DLD1 (cell line): ENCODE measurements around the gene SLC9C1.

Experiments
- in situ Hi-C: cut with HindIII; loops from 2 replicates; pipeline ENCODE4 v1.10.0; 2017; ENCODE audit warnings: low sequenced_read_pairs

Gene SLC9C1

DNA sequence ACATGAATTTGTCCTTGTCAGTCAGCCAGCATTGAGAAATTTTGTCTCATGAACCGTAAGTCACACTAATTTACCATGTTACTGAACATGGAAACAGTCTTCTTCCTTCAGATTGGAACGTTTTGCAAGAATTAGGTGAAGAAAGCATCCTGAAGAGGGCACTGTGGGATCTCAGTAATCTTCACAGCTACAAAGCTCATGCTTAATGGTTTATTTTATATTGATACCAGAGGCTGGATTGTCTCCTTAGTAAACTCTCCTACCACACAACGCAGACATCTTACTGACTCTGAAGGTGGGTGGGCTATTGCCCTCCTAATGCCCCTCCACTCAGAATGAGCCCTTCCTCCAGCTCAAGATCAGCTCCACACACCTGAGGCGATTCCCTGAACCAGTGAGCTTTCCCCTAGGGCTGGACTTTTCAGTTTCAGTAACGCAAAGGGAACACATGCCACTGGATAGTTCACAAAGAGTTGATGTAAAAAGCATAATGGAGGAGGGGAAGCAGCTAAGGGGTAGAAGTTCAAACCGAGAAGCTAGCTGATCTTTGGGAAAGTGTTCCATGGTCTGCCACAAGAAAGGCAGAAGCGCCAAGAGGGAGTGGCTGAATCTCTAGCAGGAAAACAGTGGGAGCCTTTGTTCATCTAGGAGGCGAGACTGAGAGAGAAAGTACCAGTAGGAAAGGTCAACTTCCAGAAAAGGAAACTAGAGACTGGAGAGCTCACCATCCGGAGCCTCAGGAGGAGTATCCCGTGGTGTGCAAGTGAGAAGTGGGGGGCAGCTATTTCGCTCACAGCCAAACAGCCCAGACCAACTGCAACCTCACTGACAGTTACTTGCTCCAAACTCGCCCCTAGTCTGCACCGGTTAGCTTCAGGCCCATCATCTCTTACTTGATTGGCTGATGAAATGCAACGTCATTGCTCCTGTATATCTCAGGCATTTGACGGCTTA lies at the start of gene SLC9C1:
TSS of gene SLC9C1 (minus strand) at position 849 of the 954 bp plus-strand sequence. CDS start 7,425 bp downstream, outside the sequence.
- in situ Hi-C loops, result no loop called here

DNA sequence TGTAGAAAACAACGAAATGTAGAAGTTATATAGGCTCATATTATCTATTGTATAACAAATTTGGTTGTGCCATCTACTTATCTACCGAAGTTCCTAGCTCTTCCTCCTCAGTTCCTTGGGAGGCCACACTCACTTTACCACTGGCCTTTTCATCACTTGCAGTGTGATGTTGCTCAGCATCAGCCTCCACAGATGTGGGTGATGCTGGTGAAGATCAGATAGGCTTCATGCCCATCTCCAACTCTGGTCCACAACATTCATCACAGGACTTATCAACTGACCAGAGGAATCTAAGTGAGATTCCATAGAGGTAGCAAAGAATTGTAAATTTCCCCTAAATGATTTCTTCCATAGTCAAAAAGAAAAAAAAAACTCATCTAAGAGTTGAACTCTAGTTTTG lies 47.4 kb upstream of the SLC9C1 start:
- in situ Hi-C loops, result no loop called here

DNA sequence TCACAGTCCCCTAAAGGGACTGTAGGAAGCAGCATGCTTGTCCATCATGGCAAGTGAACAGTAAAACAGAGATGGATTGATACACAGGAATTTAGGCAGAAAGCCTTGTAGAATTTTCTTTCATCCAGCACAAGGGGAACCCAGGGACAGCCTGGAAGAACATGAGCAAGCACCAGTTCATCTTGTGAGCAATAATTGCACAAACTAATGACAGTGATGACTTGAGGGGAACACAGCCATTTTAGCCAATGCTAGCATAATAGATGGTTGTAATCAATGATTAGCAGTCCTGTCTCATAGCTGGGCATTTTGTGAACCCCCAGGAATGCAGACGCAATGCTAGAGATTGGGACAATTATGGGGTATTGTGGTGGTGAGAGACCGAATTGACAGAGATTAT lies 45.6 kb upstream of the SLC9C1 start:
- in situ Hi-C loops, result no loop called here

DNA sequence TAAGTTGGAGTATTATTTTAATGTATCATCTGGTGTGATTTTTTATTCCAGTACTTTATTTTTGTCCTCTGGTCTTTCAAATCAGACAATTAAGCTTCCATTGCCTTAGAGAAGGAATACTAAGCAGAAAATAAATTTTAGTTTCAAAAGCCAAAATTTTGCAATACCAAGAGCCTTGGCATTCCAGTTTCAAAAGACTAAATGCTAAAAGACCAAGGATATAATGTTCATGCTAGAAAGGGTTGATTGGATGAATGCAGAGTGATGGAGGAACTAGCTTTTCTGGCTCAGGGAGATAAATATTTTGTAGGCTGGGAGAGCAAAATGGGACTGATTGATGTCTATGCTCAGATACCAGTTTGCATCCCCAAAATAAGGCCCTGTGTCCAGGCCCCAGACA lies 45.1 kb upstream of the SLC9C1 start:
- in situ Hi-C loops, result no loop called here

DNA sequence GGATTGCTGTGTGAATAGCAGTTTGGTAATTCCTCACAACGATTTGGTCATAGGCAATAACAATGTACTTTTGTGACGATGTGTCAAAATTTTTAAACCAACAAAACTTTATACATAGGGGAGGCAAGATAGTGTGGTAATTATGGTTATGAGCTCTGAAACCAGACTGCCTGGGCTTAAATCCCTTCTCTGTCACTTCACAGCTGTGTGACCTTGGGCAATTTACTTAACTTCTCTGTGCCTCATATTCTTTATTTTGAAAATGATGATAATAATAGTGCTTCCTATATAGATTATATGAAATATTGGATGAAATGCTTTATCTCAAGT lies 44.7 kb upstream of the SLC9C1 start:
- in situ Hi-C loops, result no loop called here

DNA sequence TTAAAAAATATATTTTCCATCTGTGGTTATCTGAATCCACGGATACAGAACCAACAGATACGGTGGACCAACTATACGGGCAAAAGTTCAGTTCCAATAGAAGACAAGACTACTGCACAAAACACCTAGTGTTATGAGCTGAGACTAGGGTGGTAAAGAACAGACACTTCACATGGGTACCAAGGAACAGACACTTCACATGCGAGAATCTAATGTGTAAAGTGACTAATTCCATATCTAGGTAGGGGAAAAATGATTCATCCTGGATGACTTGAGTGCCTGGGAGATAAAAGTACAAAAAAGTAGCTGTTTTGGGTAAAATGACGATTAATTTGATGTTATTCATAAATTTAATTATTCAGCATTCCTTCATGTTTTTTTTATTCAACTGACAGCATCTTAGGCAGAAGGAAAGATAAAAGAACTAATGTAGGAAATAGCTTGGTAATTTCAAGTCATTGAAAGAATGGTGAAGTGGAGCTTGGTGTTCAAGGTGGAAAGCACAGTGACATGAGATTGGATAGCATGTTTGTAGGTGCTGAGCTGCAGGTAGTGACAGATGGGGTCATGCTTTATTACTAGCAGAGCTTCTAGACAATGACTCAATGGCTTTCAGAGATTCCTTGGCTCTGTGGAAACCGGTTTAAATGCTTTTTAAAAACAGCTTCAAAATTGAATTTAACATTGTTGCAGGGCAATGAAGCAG lies 44.2 kb upstream of the SLC9C1 start:
- in situ Hi-C loops, result no loop called here

DNA sequence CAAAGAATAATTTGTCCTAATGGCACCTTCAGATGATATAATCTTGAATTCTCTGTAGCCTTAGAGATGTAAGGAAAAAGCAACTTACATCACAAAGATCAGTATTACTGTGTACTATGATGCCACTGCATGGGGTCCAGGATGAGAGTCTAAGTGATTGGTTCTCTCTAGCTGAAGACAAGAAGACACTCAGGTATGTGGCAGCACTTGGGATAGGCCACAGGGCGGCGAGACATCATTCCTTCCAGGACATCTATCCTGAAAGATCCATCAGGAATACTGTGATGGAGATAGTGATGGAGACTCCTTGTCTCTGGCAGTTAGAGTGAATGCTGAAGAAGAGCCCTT lies 41.4 kb upstream of the SLC9C1 start:
- in situ Hi-C loops, result no loop called here

DNA sequence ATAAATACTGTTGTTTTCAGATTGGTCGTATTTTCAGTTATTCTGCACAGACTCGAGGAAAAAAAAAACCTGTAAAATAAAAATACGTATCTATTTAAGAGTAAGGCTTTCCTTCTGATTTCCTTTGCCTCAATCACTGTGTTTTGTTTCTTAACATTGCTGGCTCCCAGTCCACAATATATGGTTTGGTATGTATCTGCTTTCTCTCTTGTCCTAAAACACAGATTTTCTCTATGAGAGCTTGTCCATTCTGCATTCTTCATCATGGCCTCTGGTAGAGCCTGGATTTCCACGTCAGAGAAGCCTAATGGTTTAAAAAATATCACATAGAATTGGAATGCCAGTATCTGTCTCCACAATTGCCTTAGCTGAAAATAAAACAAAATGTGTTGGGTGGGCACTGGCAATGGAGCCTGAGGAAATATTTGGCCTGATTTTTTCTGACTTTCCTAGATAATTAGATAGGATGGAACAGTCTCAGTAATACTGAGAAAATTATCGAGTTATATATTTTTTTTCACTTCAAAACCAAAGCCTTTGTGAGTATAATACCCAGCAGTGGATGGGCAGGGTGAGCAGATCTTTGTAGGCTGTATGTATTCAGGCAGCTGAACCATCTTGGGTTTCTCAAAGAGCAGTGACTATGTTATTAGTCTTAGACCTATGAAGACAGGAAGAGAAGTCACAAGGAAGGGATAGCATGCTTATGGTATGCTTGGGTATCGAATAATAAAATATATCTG lies 40.8 kb upstream of the SLC9C1 start:
- in situ Hi-C loops, result no loop called here

DNA sequence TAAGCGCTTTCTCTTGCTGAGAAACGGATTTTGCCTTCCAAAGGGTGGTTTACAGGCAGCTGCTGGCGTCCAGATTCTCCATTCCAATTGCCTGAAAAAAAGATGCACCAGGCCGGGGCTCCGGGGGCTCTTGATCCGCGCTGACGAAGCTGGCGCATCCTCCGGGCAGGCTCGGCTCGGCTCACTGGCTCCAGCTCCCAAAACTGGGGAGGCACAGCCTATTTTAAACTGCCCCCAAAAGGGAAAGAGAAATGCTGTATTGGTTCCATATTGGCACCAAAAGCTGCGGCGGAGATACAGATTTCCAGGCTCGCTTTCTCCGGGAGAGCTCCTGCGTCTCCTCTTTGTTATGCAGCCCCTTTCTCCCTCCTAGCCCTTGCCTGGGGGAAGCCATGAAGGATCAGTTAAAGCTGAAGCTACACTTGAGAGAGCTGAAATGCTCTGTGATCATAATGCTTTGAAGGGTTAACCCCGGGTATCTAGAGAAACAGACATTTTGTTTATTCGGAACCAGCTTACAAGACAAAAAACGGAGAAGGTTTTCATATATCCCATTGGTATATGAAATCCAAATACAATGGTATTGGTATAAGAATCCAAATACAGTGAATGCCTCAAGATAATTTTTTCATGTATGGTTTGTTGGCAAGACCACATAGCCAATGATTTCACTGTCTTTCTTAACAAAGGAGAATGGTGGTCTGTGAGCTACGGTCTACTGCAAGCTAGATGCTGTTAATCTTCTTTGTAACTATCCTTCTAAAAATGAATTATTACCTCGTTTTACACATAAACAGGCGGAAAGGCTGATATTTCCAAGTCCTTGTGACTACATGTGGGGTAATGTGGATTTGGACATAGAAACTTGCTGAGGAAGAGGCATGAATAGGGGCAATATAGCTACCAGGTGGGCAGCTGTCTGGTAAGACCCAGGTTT lies 39.6 kb upstream of the SLC9C1 start:
- in situ Hi-C loops, result no loop called here

DNA sequence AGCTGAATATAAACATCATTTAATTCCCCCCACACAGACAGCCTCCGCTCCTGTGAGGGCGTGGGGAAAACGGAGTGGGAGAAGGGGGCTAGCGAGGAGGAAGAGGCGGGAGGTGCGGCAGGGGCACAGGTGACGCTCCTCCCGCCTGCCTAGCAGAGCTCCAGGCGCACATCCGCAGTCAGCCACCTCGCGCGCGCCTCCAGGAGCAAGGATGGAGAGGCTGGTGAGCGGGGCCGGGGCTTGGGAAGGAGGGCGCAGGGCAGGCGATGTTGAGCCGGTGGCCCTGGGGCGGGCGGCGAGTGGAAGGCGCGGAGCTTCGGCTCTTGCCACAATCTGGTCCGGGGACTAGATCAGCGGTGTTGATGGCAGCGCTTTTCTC lies 39.0 kb upstream of the SLC9C1 start, which contains the start of gene CD200:
TSS of gene CD200 (plus strand) at position 155 of the 379 bp plus-strand sequence. CDS start at position 212, 57 bp downstream.
- in situ Hi-C loops, result no loop called here

DNA sequence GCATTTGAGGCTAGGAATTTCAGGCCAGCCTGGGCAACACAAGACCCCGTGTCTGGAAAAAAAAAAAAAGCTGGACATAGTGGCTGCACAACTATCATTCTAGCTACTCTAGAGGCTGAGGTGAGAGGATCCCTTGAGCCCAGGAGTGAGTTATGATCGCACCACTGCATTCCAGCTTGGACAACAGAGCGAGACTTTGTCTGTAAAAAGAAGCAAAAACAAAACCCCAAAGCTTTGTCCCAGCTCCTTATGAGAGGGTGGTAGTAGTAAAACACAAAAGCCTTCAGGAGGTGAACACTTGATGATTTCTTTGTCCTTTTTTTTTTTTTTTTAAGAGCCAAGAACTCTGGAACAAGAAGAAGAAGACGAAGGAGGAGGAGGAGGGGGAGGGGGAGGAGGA lies 37.8 kb upstream of the SLC9C1 start:
- in situ Hi-C loops, result no loop called here

DNA sequence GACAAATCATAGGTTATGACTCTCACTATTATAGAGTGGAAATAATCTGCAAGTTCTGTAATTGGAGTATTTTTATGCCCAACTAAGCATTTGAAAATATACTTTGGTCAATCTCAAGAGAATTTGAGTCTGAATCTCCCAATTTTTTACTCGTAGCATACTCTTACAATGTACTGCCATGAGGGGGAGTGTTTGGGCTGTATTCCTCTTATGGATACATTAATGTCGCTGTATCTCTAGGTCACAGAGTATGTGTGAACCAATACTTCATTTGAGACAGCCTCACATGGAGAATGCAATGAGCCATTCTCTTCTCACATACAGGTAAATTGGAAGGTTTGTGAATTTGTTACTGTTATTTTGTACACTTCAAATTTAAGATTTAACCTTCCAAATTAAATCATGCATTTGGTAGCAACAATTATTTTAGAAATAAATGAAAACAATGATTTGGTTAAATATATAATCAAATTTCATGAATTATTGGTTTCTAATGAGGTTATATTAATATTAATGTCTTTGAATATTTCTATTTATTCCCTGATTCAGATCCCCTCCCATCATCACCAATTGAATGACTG lies 33.4 kb upstream of the SLC9C1 start:
- in situ Hi-C loops, result no loop called here

DNA sequence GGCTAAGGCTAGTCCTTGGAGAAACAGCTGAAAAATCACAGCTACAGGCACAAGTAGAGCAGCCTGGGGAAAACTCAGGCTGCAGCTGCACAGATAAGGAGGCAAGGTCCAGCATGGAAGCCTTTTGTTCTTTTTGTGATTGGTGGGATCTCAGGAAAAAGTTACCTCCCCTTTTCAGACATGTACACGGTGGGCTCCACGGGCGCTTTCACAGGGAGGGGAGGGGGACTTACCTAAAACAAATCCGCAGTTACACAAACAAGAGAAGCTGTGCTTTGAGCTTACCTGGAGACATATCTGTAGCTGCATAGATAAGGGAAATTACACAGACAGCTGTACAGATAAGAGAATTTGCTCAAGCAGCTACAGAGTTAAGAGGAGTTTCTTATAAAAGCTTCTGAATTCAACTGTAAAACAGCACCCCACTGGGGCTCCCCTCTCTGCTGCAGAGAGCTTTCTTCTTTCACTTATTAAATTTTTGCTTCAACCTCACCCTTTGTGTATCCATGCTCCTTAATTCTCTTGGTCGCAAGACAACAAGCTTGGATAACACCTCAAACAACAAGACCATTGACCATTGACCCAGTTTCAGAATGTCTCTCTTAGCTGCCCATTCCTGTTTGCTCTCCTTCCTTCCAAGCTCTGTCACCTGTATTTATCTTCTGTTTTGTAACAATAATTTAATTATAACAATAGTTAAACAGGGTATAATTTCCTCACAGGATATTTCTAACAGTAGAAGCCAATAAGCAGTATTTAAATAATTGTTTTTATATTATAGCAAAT lies 28.0 kb upstream of the SLC9C1 start:
- in situ Hi-C loops, result loop anchor here (25.0 kb wide), 1 partner anchor 190 kb away; no protein-coding TSS in a partner anchor

DNA sequence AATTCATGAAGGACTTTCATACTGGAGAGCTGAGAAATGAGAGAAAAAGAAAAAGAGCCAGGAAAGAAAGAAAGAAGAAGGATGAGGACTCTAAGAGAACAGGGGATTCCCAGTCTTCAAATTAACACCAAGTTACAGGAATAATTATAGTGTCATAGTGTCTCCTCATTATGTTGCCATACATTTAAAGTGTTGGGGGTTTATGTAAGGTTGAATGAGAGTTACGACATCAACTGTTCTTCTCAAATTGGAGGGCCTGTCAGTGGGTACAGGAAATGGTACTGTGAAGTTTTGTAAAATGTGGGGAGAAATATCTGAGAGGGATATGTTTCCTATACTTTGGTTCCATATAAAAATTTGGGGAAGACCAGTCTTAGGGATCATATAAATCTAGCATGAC lies 26.7 kb upstream of the SLC9C1 start:
- in situ Hi-C loops, result loop anchor here (25.0 kb wide), 1 partner anchor 192 kb away; no protein-coding TSS in a partner anchor

DNA sequence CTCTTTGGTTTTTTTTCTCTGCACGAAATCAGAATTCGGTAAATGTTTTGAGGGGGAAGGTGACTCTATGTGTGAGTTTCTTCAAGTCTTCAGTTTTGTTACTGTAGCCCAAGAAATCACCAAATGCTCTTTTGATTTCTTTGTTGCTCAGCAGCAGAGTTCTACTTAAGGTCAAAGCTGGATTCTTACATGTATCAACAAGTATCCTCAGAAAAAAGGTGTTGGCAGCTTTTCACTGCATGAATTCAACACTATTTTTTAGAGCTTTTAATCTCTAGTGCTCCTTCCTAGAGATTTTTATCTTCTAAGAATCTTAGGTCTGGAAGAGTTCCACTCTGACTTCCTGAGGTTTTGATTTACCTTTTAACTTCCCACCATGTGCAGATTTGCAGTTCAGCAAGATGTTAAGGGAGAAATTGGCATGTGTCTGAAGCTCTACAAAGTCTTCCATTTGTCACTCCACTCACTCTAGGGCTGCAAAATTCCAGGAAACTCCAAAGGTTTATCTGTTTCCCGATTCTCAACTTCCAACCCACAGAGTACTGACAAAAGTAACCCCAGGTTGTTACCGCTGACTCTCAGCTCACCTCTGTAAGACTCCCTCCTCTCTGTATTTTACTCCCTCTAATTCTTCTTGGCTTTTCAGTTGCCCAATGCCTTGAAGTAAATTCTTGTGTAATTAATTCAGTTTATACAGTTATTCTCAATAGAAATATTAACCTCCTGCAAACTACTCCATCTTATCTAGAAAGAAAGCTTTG lies 25.7 kb upstream of the SLC9C1 start:
- in situ Hi-C loops, result loop anchor here (25.0 kb wide), 1 partner anchor 193 kb away; no protein-coding TSS in a partner anchor

DNA sequence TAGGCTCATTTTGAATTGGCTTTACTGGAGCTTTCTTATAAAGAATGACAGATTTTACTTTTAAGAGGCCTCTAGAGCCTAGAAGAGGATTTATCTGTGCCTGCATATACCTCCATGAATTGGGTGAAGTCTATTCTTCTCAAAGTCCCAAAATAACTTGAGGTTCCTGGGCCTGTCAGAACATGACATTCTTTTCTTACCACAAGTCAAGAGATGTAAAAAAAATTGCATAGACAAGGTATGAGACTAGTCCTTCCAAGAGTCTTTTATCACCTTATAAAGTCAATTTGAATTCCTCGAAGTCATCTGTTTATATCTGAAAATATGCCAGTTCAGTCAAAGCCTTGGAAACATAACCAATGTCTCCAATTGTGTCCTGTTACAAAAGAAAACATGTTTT lies 21.8 kb upstream of the SLC9C1 start:
- in situ Hi-C loops, result loop anchor here (25.0 kb wide), 1 partner anchor 197 kb away; no protein-coding TSS in a partner anchor

DNA sequence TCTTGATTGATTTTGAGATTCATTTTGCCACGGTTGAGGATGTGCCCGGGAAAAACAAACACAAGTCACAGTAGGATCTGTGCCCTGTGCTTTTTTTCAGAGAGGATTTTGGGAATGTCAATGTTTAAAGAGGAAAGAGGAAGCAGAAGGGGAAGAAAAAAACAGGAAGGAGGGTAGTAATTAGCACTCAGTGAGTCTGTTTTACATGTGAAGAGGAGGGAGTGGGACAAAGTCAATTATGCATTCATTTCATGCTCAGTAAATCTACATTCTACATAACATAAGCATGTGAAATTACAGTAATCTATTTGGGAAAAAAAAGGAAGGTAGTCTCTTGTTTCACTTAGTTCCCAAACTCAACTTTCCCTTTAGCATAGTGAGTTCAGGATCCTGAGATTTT lies 20.6 kb upstream of the SLC9C1 start:
- in situ Hi-C loops, result loop anchor here (25.0 kb wide), 1 partner anchor 198 kb away; no protein-coding TSS in a partner anchor
